PC-3 (cell line): ENCODE data around the gene POLD1.

Source experiments
- EZH2 ChIP-seq: fragments of 300-600 bp; sonication (generic); IDR thresholded peaks from one replicate; pipeline ENCODE4 v1.6.1; 2017; ENCODE audit warnings: antibody characterized with exemption, mild to moderate bottlenecking, low read length; ENCODE audit not compliant: unreplicated experiment
- TF ChIP-seq, protein P1 (sequence below): fragments of 300-600 bp; sonication (generic); conservative IDR thresholded peaks from 2 replicates; pipeline ENCODE4 v1.5.1; 2017; ENCODE audit warnings: antibody characterized with exemption, low read depth, mild to moderate bottlenecking, low read length

DNA sequence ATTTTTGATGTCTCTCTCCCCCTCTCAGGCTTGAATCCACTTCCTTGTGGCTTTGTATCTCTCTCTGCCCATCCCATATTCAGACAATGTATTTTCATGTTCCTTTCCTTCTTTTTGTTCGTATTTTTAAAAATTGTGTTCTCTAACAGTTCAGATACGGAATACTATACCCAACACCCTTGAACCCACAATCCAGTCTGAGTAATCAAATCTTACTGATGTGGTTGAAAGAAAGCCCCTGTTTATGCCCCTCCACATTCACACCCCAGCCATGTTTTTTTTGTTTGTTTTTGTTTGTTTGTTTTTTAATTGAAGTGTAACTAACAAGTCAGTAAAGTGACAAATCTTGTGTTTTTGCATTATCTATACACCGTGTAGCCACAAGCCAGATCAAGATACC is 36.0 kb downstream of the POLD1 start:
- TF ChIP-seq, protein P1, sequence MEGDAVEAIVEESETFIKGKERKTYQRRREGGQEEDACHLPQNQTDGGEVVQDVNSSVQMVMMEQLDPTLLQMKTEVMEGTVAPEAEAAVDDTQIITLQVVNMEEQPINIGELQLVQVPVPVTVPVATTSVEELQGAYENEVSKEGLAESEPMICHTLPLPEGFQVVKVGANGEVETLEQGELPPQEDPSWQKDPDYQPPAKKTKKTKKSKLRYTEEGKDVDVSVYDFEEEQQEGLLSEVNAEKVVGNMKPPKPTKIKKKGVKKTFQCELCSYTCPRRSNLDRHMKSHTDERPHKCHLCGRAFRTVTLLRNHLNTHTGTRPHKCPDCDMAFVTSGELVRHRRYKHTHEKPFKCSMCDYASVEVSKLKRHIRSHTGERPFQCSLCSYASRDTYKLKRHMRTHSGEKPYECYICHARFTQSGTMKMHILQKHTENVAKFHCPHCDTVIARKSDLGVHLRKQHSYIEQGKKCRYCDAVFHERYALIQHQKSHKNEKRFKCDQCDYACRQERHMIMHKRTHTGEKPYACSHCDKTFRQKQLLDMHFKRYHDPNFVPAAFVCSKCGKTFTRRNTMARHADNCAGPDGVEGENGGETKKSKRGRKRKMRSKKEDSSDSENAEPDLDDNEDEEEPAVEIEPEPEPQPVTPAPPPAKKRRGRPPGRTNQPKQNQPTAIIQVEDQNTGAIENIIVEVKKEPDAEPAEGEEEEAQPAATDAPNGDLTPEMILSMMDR: no peak
- TF ChIP-seq EZH2: no peak
